ENCODE data around the gene MYBBP1A.

DNA sequence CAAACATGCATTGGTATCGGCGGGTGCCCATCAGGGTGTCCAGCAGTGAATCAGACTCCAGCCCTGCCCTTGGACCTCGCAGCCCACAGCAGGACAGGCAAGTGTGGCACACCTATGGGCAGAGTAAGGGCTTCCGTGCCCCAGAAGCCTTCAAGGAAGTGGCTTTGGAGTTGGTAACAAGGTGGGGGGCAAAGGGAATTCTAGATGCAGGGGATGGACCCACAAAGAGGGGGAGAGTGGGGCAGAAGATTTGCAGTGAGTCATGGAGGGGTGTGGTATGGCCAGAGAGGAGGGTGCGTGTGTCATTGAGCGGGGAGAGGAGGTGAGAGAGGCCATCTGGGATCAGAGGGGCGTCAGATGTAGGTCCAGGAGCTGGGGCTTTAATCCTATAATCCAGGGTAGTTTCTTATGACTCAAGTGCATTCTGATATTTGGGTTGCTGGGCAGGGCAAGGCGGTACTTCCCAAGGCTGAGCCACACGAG, 65.0 kb downstream of the MYBBP1A start:
- TF ChIP-seq EZH2 (IDR thresholded peaks at IDR 0.05; ENCODE audit: insufficient read depth, poor library complexity, severe bottlenecking) (no peak), EZH2phosphoT487 (IDR thresholded peaks at IDR 0.05; ENCODE audit: insufficient read depth, low read depth) (no peak)

All from GM23248 (cell line).